Left ventricle myocardium superior (tissue), 1 donor: ENCODE measurements around the gene CHD6. TPM values are rescaled to one million over a fixed set of nuclear protein-coding genes. Genes with fewer than 3 reads are reported as not detected.

Experiments used
- ATAC-seq: fragments of 200-7000 bp; cut with Tn5 transposase; one replicate; pipeline ENCODE4 v1.9.1; 2020; ENCODE audit warnings: mild to moderate bottlenecking, moderate library complexity
- DNase-seq: peaks from one replicate; pipeline ENCODE4 v3.0.0-alpha.2; 2020
- intact Hi-C: fragments of 100-400 bp; cut with micrococcal nuclease; formaldehyde crosslinking; loops from one replicate; pipeline ENCODE4 v1.11.0; 2022
- total RNA-seq: library from RNA; stranded (reverse); fragmentation: NEBNext Ultra II Directional; extraction: Animal tissue kit (Norgen Biotek cat#: 25700); gene quantifications from one replicate; pipeline ENCODE4 v1.2.1, GENCODE V29; 2021
- donor health status: DM: no; HTN: yes; CAD: no; lungs with severe emphysema.

Gene CHD6
- total RNA-seq, 1 donor from 2014 or later: 36.8 TPM

- intact Hi-C loops: no loop called here
- peak; percentile 85 for DNase-seq
- peak; percentile 89 for ATAC-seq
These were observed 225.1 kb downstream of the CHD6 start for GRCh38 chr20:41392871-41393704.

GRCh38 chr20:41392295-41392694 is 225.9 kb downstream of the CHD6 start:
- intact Hi-C loops: no loop called here
- DNase-seq (peak; percentile 32), ATAC-seq (no peak)

DNA sequence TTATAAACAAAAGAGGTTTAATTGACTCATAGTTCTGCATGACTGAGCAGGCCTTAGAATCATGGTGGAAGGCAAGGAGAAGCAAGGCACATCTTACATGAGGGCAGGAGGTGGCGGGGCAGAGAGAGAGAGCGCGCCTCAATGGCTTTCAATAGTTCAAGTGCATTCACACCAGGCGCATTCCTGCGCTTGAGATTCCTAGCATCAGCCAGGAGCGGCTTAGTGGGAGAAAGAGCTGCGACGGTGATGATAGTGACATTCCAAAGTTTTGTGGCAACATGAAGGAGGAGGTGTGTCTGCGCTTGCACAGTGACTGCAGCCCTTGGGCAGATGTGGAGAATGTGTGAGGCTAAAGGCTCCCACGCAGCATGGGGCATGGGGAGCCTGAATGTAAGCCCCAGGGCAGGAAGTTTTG is 226.6 kb downstream of the CHD6 start:
- ATAC-seq (no peak), DNase-seq (no peak)
- intact Hi-C loops: no loop called here

DNA sequence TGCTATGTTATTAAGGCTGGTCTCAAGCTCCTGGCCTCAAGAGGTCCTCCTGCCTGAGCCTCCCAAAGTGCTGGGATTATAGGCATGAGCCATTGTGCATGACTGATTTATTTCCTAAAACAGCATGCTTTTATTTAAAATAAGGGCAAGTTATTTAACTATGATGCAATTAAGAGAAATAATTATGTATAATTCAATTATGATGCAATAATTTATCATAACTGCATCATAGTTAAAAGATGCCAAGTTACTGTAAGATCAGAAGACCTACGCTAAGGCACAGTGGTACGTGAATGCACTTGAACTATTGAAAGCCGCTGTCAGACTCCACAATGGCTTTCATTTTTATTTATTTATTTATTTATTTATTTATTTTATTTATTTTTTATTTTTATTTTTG is 227.3 kb downstream of the CHD6 start:
- no peak for ATAC-seq
- no peak for DNase-seq
- intact Hi-C loops: no loop called here

DNA sequence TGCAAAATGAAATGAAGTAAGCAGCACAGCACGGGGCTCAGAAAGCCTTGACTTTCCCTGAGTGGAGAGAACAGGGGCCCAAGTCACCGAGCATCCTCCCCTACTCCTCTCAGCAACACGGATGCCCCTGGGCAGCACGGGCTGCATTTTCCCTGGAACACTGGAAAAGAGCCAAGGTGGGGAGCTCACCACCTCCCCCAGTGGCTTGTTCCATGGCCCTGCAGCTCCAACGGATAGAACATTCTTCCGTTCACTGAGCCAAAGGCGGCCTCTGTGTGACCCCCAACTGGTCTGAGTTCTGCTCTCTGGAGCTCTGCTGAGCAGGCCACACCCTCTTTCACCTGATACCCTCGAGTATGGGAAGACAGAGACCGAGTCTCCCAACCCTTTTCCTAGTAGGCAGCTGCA is 230.7 kb downstream of the CHD6 start:
- intact Hi-C loops: no loop called here
- DNase-seq (peak; percentile 44), ATAC-seq (peak; percentile 38)

- ATAC-seq (peak; percentile 88), DNase-seq (peak; percentile 77)
- intact Hi-C loops: no loop called here
These were observed 231.4 kb downstream of the CHD6 start for GRCh38 chr20:41386502-41387427.

DNA sequence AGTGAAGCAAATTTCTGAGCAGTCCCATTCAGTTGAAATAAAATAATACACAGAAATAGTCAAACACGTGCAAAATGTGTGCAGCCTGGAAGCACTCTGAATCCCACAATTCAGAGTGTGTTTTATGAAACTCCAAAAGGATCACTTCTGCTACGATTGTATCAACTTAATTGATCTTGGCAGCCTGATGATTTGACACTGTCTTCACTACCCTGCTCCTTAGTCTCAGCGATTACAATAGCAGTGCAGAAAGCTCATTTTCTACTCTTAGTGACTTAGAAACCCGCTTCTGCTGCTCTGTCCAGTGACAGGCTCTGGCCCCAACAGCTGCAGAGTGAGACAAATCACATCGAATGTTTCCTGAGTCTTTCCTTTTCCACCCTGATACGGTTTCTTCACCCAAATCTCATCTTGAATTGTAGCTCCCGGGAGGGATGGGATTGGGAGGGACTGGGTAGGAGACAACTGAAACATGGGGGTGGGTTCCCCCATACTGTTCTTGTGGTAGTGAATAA is 235.3 kb downstream of the CHD6 start:
- intact Hi-C loops: no loop called here
- ATAC-seq (peak; percentile 31), DNase-seq (no peak)

DNA sequence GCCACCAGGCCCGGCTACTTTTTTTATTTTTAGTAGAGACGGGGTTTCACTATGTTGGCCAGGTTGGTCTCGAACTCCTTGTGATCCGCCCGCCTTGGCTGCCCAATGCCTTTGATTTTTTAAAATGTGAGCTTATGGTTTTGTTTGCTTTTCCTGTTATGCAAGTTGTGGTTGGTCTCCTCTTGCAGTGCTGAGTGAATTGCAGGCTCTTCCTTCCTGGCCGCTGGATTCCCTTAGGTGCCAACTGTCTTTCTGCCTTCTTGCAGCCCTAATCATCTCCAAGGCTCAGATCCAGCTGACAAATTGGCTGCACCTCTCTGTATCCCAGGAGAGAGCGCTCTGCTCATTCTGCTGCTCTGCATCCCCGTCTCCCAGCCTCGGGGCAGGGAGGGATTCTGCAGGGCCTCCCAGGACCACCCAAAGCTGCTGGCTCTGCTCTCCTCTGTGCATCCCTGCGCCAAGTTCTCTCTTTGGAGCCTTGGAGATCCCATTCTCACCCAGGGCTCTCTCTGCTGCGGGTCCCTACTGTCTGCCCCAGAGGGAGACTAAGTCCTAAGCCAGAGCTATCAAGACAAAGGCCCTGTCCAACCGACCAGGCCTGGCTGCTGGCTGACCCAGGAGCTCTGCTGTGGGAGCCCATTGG is 237.5 kb downstream of the CHD6 start:
- intact Hi-C loops: no loop called here
- no peak for ATAC-seq
- DNase-seq: no peak

GRCh38 chr20:41379551-41379950 is 238.6 kb downstream of the CHD6 start:
- DNase-seq (no peak), ATAC-seq (no peak)
- intact Hi-C loops: no loop called here

DNA sequence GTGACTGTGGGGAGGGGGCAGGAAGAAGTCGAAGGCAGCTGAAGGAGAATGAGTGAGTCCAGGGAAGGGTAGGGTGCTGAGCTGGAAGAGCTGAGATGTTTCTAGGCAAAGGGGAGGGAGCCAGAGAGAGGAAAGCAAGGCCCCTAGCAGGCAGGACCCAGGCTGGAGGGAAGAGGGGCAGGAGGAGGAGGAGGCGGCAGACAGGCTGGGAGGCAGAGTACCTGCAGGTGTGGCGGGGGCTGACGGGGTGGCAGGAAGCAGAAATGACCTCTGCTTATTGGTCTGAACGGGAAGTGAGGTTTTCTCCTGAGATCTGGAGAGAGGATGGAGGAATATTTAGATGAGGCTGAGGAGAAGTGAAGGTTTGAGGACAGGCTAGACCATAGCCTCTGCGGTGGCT is 240.9 kb downstream of the CHD6 start:
- intact Hi-C loops: no loop called here
- DNase-seq: no peak
- no peak for ATAC-seq

GRCh38 chr20:41376349-41376748 is 241.8 kb downstream of the CHD6 start:
- DNase-seq: no peak
- intact Hi-C loops: no loop called here
- no peak for ATAC-seq

DNA sequence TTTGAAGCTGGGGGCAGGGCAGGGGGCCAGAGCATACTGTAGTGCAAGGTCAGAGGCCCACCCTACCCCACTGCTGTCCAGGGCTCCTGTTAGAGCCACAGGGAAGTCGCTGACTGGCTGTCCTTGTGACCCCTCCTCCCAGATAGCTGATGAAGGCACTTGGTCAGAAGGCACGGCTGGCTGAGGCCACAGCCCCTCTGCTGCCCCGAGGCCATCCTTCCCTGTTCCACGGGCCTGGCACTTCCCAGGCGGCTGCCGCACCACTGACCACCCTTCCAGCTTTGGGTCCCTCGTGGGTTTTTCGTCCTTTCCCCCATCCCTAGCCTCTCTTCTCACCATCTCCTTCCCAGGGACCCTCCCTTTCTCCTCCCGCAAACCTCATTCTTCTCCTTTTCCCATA is 242.3 kb downstream of the CHD6 start:
- ATAC-seq: no peak
- DNase-seq: no peak
- intact Hi-C loops: no loop called here

- DNase-seq (no peak), ATAC-seq (no peak)
- intact Hi-C loops: no loop called here
These were observed 244.0 kb downstream of the CHD6 start for GRCh38 chr20:41373931-41374920.

DNA sequence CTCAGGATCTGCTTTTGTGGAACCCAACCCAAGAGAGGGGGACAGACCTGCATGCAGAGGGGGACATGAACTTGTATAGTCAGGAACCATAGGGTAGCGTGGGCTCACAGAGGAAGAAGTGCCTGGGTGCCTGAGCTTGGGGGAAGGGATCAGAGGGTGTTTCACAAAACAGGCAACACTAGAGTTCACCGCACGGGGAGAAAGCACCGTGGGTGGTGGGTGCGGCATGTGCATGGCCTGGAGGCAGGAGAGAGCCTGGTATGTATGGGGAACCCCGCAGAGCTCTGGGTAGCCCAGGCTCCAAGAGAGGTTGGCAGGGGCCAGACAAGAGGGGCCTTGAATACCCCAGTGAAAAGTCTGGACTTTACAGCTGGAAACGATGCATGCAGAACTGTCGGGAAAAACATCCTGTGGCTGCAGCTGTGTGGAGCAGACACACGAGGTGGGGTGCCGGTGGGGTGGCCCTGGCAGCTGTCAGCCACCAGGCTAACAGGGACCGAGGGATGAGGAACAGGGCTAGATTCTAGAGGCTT is 244.9 kb downstream of the CHD6 start:
- ATAC-seq: no peak
- intact Hi-C loops: no loop called here
- DNase-seq: no peak

- DNase-seq (no peak), ATAC-seq (no peak)
- intact Hi-C loops: no loop called here
These were observed 246.8 kb downstream of the CHD6 start for GRCh38 chr20:41371371-41371770.

- ATAC-seq (no peak), DNase-seq (no peak)
- intact Hi-C loops: no loop called here
These were observed 248.0 kb downstream of the CHD6 start for GRCh38 chr20:41370176-41370575.

DNA sequence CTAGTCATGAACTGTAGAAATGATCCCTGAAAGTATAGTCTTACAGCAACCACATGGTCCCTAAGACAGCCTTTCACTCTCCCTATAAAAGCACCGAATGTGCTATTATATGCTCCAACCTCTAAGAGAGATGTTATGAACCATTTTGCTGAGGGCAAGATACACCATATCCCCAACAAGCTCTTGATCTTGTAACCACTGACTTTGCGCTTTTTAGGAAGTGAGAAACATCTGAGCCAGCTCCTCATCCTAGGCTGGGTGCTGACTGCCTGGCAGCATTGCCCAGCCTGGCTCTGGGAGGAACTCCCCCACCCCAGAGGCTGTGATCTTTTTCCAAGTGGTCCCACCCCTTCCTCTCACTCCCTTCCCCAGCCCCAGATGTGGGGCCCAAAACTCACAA is 248.5 kb downstream of the CHD6 start:
- ATAC-seq: no peak
- intact Hi-C loops: no loop called here
- no peak for DNase-seq

DNA sequence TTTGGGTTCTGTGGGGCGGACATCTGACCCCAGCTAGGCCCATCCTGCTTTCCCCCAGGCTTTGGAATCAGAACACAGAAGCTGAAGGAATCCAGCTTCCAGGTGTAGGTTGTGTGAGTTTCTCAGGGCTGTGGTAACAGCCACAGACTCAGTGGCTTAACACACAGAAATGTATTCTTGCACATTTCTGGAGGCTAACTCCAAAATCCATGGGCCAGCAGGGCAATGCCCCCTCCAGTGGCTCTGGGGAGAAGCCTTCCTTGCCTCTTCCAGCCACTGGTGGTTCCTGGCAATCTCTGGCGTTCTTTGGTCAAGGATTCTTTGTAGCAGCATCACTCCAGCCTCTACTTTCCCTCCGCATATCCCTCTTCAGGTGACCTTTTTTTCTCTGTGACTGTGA is 250.2 kb downstream of the CHD6 start:
- intact Hi-C loops: no loop called here
- DNase-seq: no peak

More for the DNA sequence above, 250.2 kb downstream of the CHD6 start:
- ATAC-seq: no peak
